ENCODE data around the gene TOR3A. TPM values are rescaled to one million over a fixed set of nuclear protein-coding genes. Genes with fewer than 3 reads are reported as not detected.
A peak's percentile ranks its signal among the peaks of the same experiment; 100 is the strongest.
"Not testable (repeated sequence)": the region's sequence is repeated elsewhere in the genome, so short reads cannot be mapped to it uniquely, and the experiment has no call there.

The TOR3A gene
- polyA plus RNA-seq, 3 donors: 50.0 to 67.8 (median 60.9) TPM

DNA sequence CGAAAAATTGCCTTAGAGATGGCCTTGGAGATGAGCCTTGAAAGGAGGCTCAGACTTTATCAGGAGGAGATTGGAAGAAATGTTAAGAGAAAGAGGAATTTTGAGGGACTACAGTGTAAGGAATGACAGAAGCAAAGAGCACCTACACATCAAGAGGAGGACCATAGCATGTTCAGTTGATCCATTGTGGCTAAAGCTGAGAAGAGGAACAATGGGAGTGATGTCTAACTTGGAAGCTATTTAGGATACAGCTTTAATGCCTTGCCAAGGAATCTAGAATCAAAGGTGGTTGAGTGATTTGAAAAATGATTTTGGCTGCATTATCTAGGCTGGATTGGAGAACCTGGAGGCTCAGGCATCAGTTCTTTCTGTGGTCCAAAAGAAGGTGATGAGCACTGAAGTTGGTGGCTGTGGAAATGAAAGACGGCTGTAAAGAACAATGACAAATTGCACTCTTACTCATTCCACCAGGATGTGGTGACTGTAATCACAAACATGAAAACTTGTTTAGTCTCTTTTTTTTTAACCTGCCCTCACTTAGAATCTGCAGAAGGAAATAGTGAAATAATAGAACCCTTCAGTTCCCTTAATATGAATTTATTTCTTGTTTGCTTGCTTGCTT, 44.9 kb upstream of the TOR3A start:
- Mint-ChIP-seq H3K27ac (peak overlapping the region in 5 of 7 donors; percentile 4 to 36 (median 27)), H3K27me3 (ENCODE audit: low read depth in 3 of 3) (no peaks in the 10 kb centered on the region), H3K9me3 (peaks cover 0 to 13% (median 0%) of the 10 kb centered on the region in 7 donors), H3K4me1 (peaks cover 55% of the 10 kb centered on the region), H3K4me3 (no peak overlapping the region), H3K36me3 (peaks cover 0 to 8% of the 10 kb centered on the region in 2 donors)
- H3K36me3 ChIP-seq (replicated peaks in 1 of 2; ENCODE audit: control insufficient read depth in 1 of 2, insufficient read depth in 2 of 2, low read length in 2 of 2): no peaks in the 10 kb centered on the region
- H3K9ac ChIP-seq (ENCODE audit: insufficient read depth, low read length, poor library complexity, severe bottlenecking): no peak overlapping the region
- TF ChIP-seq, protein P1, sequence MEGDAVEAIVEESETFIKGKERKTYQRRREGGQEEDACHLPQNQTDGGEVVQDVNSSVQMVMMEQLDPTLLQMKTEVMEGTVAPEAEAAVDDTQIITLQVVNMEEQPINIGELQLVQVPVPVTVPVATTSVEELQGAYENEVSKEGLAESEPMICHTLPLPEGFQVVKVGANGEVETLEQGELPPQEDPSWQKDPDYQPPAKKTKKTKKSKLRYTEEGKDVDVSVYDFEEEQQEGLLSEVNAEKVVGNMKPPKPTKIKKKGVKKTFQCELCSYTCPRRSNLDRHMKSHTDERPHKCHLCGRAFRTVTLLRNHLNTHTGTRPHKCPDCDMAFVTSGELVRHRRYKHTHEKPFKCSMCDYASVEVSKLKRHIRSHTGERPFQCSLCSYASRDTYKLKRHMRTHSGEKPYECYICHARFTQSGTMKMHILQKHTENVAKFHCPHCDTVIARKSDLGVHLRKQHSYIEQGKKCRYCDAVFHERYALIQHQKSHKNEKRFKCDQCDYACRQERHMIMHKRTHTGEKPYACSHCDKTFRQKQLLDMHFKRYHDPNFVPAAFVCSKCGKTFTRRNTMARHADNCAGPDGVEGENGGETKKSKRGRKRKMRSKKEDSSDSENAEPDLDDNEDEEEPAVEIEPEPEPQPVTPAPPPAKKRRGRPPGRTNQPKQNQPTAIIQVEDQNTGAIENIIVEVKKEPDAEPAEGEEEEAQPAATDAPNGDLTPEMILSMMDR (IDR thresholded peaks at IDR 0.05): no peak
- WGBS (ENCODE audit: insufficient coverage): 100% methylated on average over 1 of the region's 2 CpGs
- no peak overlapping the region for H3K4me2 ChIP-seq (replicated peaks; ENCODE audit: extremely low read depth, low read length, poor library complexity, severe bottlenecking)
- H4K20me1 ChIP-seq (ENCODE audit: insufficient read depth, low read length): peaks cover 8% of the 10 kb centered on the region
- intact Hi-C loops (cut with micrococcal nuclease): no loop called here
- H3K9me3 ChIP-seq (replicated peaks in 1 of 2; ENCODE audit: control insufficient read depth in 1 of 2, insufficient read depth in 1 of 2, low read length in 2 of 2): peaks cover 0 to under 1% of the 10 kb centered on the region in 2 donors
- H3K27me3 ChIP-seq (ENCODE audit: control insufficient read depth in 2 of 2, insufficient read depth in 2 of 2, low read length in 2 of 2): no peaks in the 10 kb centered on the region
- H3K4me1 ChIP-seq (ENCODE audit: control insufficient read depth in 1 of 2, insufficient read depth in 2 of 2, low read length in 2 of 2): peaks cover 27 to 46% of the 10 kb centered on the region in 2 donors
- H3K27ac ChIP-seq (ENCODE audit: low read depth in 1 of 2, low read length in 2 of 2): peak overlapping the region in 1 of 2 donors; percentile 29
- H3K4me3 ChIP-seq (replicated peaks in 1 of 3; ENCODE audit: low read depth in 2 of 3, low read length in 3 of 3): no peak overlapping the region
- DNase-seq: no peak
- H2AFZ ChIP-seq (ENCODE audit: insufficient read depth, low read depth, low read length, poor library complexity, severe bottlenecking): no peak overlapping the region
- peaks cover 80% of the 10 kb centered on the region for H3K79me2 ChIP-seq (ENCODE audit: insufficient read depth, low read length)

DNA sequence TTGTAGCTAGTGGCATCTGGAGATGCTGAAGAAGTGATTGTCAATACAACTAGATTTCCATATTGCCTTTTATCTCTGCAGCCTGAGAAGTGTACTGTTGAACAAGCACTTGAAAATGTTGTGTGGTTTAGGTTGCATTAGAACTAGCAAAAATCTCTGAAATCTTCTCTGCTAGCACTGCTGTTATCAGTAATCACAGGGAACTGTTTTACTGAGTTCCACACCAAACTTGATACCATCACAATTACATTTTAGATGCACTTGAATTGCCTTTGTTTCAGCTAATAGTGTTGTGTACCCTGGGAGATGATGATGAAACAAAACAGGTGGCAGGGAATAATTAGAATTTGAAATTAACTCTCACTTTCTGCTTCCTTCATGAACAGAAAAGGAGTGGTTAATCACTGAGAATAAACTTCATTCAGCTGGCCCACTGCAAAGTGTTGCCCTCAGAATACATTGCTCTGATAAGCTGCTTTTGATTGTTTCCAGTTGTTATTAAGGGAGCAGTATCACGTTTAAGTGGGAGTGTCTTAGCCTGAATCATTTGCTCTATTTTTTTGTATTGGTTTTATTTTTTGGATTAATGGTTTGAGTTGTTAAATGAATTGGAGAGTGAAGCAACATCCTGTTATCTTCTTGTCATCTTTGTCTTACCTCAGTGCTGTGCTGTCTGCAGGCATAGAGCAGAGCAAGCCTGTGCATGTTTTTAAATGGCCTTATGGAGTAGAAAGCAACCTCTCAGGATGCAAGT, 43.2 kb upstream of the TOR3A start:
- no peak overlapping the region for H2AFZ ChIP-seq (ENCODE audit: insufficient read depth, low read depth, low read length, poor library complexity, severe bottlenecking)
- peaks cover 17% of the 10 kb centered on the region for H4K20me1 ChIP-seq (ENCODE audit: insufficient read depth, low read length)
- TF ChIP-seq, protein P1 (IDR thresholded peaks at IDR 0.05): no peak
- H3K4me3 ChIP-seq (replicated peaks in 1 of 3; ENCODE audit: low read depth in 2 of 3, low read length in 3 of 3): no peak overlapping the region
- peaks cover 0 to 6% of the 10 kb centered on the region in 2 donors for H3K9me3 ChIP-seq (replicated peaks in 1 of 2; ENCODE audit: control insufficient read depth in 1 of 2, insufficient read depth in 1 of 2, low read length in 2 of 2)
- Mint-ChIP-seq H3K27ac (no peak overlapping the region), H3K36me3 (peaks cover 3 to 16% of the 10 kb centered on the region in 2 donors), H3K4me3 (no peak overlapping the region), H3K27me3 (ENCODE audit: low read depth in 3 of 3) (peaks cover 0 to 1% (median 0%) of the 10 kb centered on the region in 3 donors), H3K4me1 (peaks cover 45% of the 10 kb centered on the region), H3K9me3 (peaks cover 0 to 13% (median 0%) of the 10 kb centered on the region in 7 donors)
- intact Hi-C loops (cut with micrococcal nuclease): no loop called here
- no peak overlapping the region for H3K27ac ChIP-seq (ENCODE audit: low read depth in 1 of 2, low read length in 2 of 2)
- no peaks in the 10 kb centered on the region for H3K27me3 ChIP-seq (ENCODE audit: control insufficient read depth in 2 of 2, insufficient read depth in 2 of 2, low read length in 2 of 2)
- DNase-seq: no peak
- no peak overlapping the region for H3K4me2 ChIP-seq (replicated peaks; ENCODE audit: extremely low read depth, low read length, poor library complexity, severe bottlenecking)
- no peak overlapping the region for H3K9ac ChIP-seq (ENCODE audit: insufficient read depth, low read length, poor library complexity, severe bottlenecking)
- H3K36me3 ChIP-seq (replicated peaks in 1 of 2; ENCODE audit: control insufficient read depth in 1 of 2, insufficient read depth in 2 of 2, low read length in 2 of 2): peaks cover 3% of the 10 kb centered on the region in 2 donors
- WGBS (ENCODE audit: insufficient coverage): 60% methylated on average over 1 of the region's 1 CpG
- H3K79me2 ChIP-seq (ENCODE audit: insufficient read depth, low read length): peaks cover 78% of the 10 kb centered on the region
- H3K4me1 ChIP-seq (ENCODE audit: control insufficient read depth in 1 of 2, insufficient read depth in 2 of 2, low read length in 2 of 2): peaks cover 25 to 45% of the 10 kb centered on the region in 2 donors

DNA sequence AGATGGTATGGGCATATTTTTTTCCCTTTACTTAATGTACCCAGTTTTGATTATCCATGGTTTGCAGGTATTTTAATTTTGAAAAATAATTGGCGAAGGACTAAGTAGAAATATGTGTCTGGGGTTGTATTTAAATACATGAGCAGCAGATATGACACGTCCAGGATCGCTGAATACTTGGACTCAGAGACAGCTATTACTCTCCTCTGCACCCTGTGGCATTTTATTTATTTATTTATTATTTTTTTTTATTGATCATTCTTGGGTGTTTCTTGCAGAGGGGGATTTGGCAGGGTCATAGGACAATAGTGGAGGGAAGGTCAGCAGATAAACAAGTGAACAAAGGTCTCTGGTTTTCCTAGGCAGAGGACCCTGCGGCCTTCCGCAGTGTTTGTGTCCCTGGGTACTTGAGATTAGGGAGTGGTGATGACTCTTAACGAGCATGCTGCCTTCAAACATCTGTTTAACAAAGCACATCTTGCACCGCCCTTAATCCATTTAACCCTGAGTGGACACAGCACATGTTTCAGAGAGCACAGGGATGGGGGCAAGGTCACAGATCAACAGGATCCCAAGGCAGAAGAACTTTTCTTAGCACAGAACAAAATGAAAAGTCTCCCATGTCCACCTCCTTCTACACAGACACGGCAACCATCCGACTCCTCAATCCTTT, 42.2 kb upstream of the TOR3A start:
- H3K27me3 ChIP-seq (ENCODE audit: control insufficient read depth in 2 of 2, insufficient read depth in 2 of 2, low read length in 2 of 2); intact Hi-C loops (cut with micrococcal nuclease); H3K27ac Mint-ChIP-seq; H3K4me3 Mint-ChIP-seq; H3K9me3 ChIP-seq (replicated peaks in 1 of 2; ENCODE audit: control insufficient read depth in 1 of 2, insufficient read depth in 1 of 2, low read length in 2 of 2); H3K9ac ChIP-seq (ENCODE audit: insufficient read depth, low read length, poor library complexity, severe bottlenecking); H3K27me3 Mint-ChIP-seq (ENCODE audit: low read depth in 3 of 3); DNase-seq; H3K4me3 ChIP-seq (replicated peaks in 1 of 3; ENCODE audit: low read depth in 2 of 3, low read length in 3 of 3); H3K4me2 ChIP-seq (replicated peaks; ENCODE audit: extremely low read depth, low read length, poor library complexity, severe bottlenecking); H3K27ac ChIP-seq (ENCODE audit: low read depth in 1 of 2, low read length in 2 of 2); H3K36me3 ChIP-seq (replicated peaks in 1 of 2; ENCODE audit: control insufficient read depth in 1 of 2, insufficient read depth in 2 of 2, low read length in 2 of 2); H2AFZ ChIP-seq (ENCODE audit: insufficient read depth, low read depth, low read length, poor library complexity, severe bottlenecking): not testable (repeated sequence)
- Histone ChIP-seq H3K79me2 (ENCODE audit: insufficient read depth, low read length) (peaks cover 75% of the 10 kb centered on the region), H3K4me1 (ENCODE audit: control insufficient read depth in 1 of 2, insufficient read depth in 2 of 2, low read length in 2 of 2) (peaks cover 16 to 35% of the 10 kb centered on the region in 2 donors), H4K20me1 (ENCODE audit: insufficient read depth, low read length) (peaks cover 20% of the 10 kb centered on the region)
- H3K36me3 Mint-ChIP-seq: peaks cover 12 to 23% of the 10 kb centered on the region in 2 donors
- 100% methylated on average over 3 of the region's 9 CpGs for WGBS (ENCODE audit: insufficient coverage)
- H3K4me1 Mint-ChIP-seq: peaks cover 37% of the 10 kb centered on the region
- peaks cover 0 to 13% (median 0%) of the 10 kb centered on the region in 7 donors for H3K9me3 Mint-ChIP-seq

Data from CD14-positive monocyte (primary cell).